IMR-90 (cell line): ENCODE results near the gene PLCB2. TPM values are rescaled to one million over a fixed set of nuclear protein-coding genes. Genes with fewer than 3 reads are reported as not detected.

Experiments
- ATAC-seq: fragments of 200-7000 bp; cut with Tn5 transposase; 2 replicates; pipeline ENCODE4 v1.9.1; 2020; ENCODE audit warnings: low read depth, mild to moderate bottlenecking, moderate library complexity
- BruUV-seq: library from RNA; stranded (reverse); fragments of 400-500 nt; replicated peaks from 2 replicates; lab custom pipeline; 2021; lab: Mats Ljungman, UMichigan
- CTCF ChIA-PET: fragments of 300-600 bp; formaldehyde crosslinking; extraction: SDS; loops from one replicate; lab custom pipeline; 2021; ENCODE audit warnings: antibody characterized with exemption; lab: Yijun Ruan, JAX
- POLR2A ChIA-PET: fragments of 300-600 bp; sonication (Branson Sonifier 250); formaldehyde crosslinking; loops from one replicate; lab custom pipeline; 2022; ENCODE audit warnings: antibody characterized with exemption; ENCODE audit not compliant: unreplicated experiment; lab: Charles Lee
- DNase-seq: peaks from one replicate; pipeline ENCODE4 v3.0.0; 2013
- H2AFZ ChIP-seq: replicated peaks from 2 replicates; pipeline ENCODE3; 2013; ENCODE audit warnings: low read length, mild to moderate bottlenecking; ENCODE audit not compliant: poor library complexity
- H2AK5ac ChIP-seq: 2 replicates; pipeline ENCODE4 v1.6.1; 2013; ENCODE audit warnings: low read depth, low read length, inconsistent platforms
- H2AK9ac ChIP-seq: replicated peaks from 2 replicates; pipeline ENCODE3; 2013; ENCODE audit warnings: mild to moderate bottlenecking, low read depth, low read length, moderate library complexity; ENCODE audit not compliant: poor library complexity
- H2BK120ac ChIP-seq: 2 replicates; pipeline ENCODE4 v1.6.1; 2013; ENCODE audit warnings: low read depth, low read length, inconsistent platforms
- H2BK15ac ChIP-seq: 3 replicates; pipeline ENCODE4 v1.6.1; 2013; ENCODE audit warnings: low read depth, low read length, inconsistent platforms
- H2BK20ac ChIP-seq: 2 replicates; pipeline ENCODE4 v1.6.1; 2013; ENCODE audit warnings: low read depth, mild to moderate bottlenecking, inconsistent platforms, low read length, moderate library complexity
- H2BK5ac ChIP-seq: 2 replicates; pipeline ENCODE4 v1.6.1; 2013; ENCODE audit warnings: mild to moderate bottlenecking, low read depth, low read length, inconsistent platforms; ENCODE audit not compliant: poor library complexity, severe bottlenecking
- H3K14ac ChIP-seq: replicated peaks from 2 replicates; pipeline ENCODE4 v1.6.1; 2013; ENCODE audit warnings: low read depth, low read length, inconsistent platforms
- H3K18ac ChIP-seq: 2 replicates; pipeline ENCODE4 v1.6.1; 2013; ENCODE audit warnings: low read depth, low read length, control low read depth
- H3K23ac ChIP-seq: 2 replicates; pipeline ENCODE4 v1.6.1; 2013; ENCODE audit warnings: low read depth, low read length, inconsistent platforms
- H3K27ac ChIP-seq: 2 replicates; pipeline ENCODE4 v1.5.1; 2013; ENCODE audit warnings: mild to moderate bottlenecking, control low read depth, low read length; ENCODE audit not compliant: insufficient read depth
- H3K27me3 ChIP-seq: 2 replicates; pipeline ENCODE4 v1.6.1; 2013; ENCODE audit warnings: low read length; ENCODE audit not compliant: control insufficient read depth, insufficient read depth
- H3K36me3 ChIP-seq: 2 replicates; pipeline ENCODE4 v1.6.1; 2013; ENCODE audit warnings: low read length, mixed read lengths; ENCODE audit not compliant: control insufficient read depth, insufficient read depth
- H3K4ac ChIP-seq: 2 replicates; pipeline ENCODE4 v1.6.1; 2013; ENCODE audit warnings: low read depth, low read length, inconsistent platforms
- H3K4me1 ChIP-seq: 2 replicates; pipeline ENCODE4 v1.6.1; 2013; ENCODE audit warnings: low read length, mixed read lengths; ENCODE audit not compliant: control insufficient read depth, insufficient read depth
- H3K4me2 ChIP-seq: 2 replicates; pipeline ENCODE4 v1.6.1; 2013; ENCODE audit warnings: low read depth, mild to moderate bottlenecking, control low read depth, low read length, moderate library complexity
- H3K4me3 ChIP-seq: 2 replicates; pipeline ENCODE4 v1.5.1; 2013; ENCODE audit warnings: low read depth, mild to moderate bottlenecking, control low read depth, low read length, moderate library complexity; ENCODE audit not compliant: insufficient read depth
- H3K56ac ChIP-seq: 2 replicates; pipeline ENCODE4 v1.6.1; 2013; ENCODE audit warnings: low read length, inconsistent platforms; ENCODE audit not compliant: insufficient read depth; ENCODE audit errors: extremely low read depth
- H3K79me1 ChIP-seq, 2 experiments: 2 replicates each; pipeline ENCODE4 v1.6.1; 2013; ENCODE audit warnings: low read length in 2 of 2, inconsistent platforms in 1 of 2, low read depth in 1 of 2
- H3K9ac ChIP-seq: 2 replicates; pipeline ENCODE4 v1.6.1; 2013; ENCODE audit warnings: low read depth, low read length, control low read depth
- H3K9me1 ChIP-seq: 2 replicates; pipeline ENCODE4 v1.6.1; 2013; ENCODE audit warnings: low read length, inconsistent platforms; ENCODE audit not compliant: insufficient read depth
- H3K9me3 ChIP-seq: 2 replicates; pipeline ENCODE4 v1.6.1; 2013; ENCODE audit warnings: low read length; ENCODE audit not compliant: control insufficient read depth, insufficient read depth
- H4K20me1 ChIP-seq: 2 replicates; pipeline ENCODE4 v1.6.1; 2013; ENCODE audit warnings: low read length, inconsistent platforms; ENCODE audit not compliant: insufficient read depth
- H4K5ac ChIP-seq: 2 replicates; pipeline ENCODE4 v1.6.1; 2013; ENCODE audit warnings: mild to moderate bottlenecking, low read depth, low read length, control low read depth
- H4K8ac ChIP-seq, 2 experiments: 2 replicates each; pipeline ENCODE4 v1.6.1; 2013; ENCODE audit warnings: low read depth in 2 of 2, low read length in 2 of 2, control low read depth in 1 of 2, inconsistent platforms in 1 of 2
- H4K91ac ChIP-seq: 2 replicates; pipeline ENCODE4 v1.6.1; 2013; ENCODE audit warnings: low read depth, low read length, inconsistent platforms; ENCODE audit not compliant: insufficient read depth
- BHLHE40 ChIP-seq: fragments of 150-350 bp; IDR thresholded peaks from 2 replicates; pipeline ENCODE4 v1.6.1; 2016; ENCODE audit warnings: mild to moderate bottlenecking, low read depth, low read length
- FOS ChIP-seq: fragments of 150-350 bp; IDR thresholded peaks from 2 replicates; pipeline ENCODE4 v1.6.1; 2016; ENCODE audit warnings: low read depth, low read length
- MAFK ChIP-seq: IDR thresholded peaks from 2 replicates; pipeline ENCODE4 v1.6.1; 2012; ENCODE audit warnings: low read depth, low read length, improper control_type of control experiment
- MXI1 ChIP-seq: IDR thresholded peaks from 2 replicates; pipeline ENCODE4 v1.6.1; 2012; ENCODE audit warnings: low read depth, mild to moderate bottlenecking, low read length, moderate library complexity, borderline replicate concordance
- NFE2L2 ChIP-seq: fragments of 150-350 bp; IDR thresholded peaks from 2 replicates; pipeline ENCODE4 v1.6.1; 2016; ENCODE audit warnings: low read depth, mild to moderate bottlenecking, low read length
- RCOR1 ChIP-seq: IDR thresholded peaks from 2 replicates; pipeline ENCODE4 v1.6.1; 2012; ENCODE audit warnings: mild to moderate bottlenecking, low read length, improper control_type of control experiment; ENCODE audit not compliant: insufficient replicate concordance
- RFX5 ChIP-seq: IDR thresholded peaks from 2 replicates; pipeline ENCODE4 v1.8.0; 2012; ENCODE audit warnings: low read depth, mild to moderate bottlenecking, low read length, moderate library complexity
- WGBS, 2 experiments: methylation state at CpG; one replicate each; pipeline versions ENCODE4 v1.1.5 to v1.1.7; 2013; ENCODE audit warnings: missing lambda C conversion rate in 2 of 2; ENCODE audit not compliant: insufficient read length in 1 of 2; ENCODE audit errors: extremely low coverage in 2 of 2; 5-methylcytosine and 5-hydroxymethylcytosine counted together
- dilution Hi-C: fragments of 300-500 bp; cut with HindIII; formaldehyde crosslinking; loops from one replicate; pipeline ENCODE4 v1.14.3; 2018; ENCODE audit warnings: low sequenced_read_pairs; ENCODE audit not compliant: unreplicated experiment
- in situ Hi-C: fragments of 300-500 bp; cut with MboI; formaldehyde crosslinking; loops from 3 replicates; pipeline ENCODE4 v1.14.3; 2019; ENCODE audit warnings: low sequenced_read_pairs, inconsistent platforms, mixed read lengths
- intact Hi-C: fragments of 100-400 bp; cut with micrococcal nuclease; formaldehyde crosslinking; loops from 2 replicates; pipeline ENCODE4 v1.10.0; 2022
- polyA plus RNA-seq, 3 experiments: library from polyadenylated mRNA; depleted of rRNA; stranded (reverse); fragments of >200 nt; gene quantifications; 2 replicates each; pipeline ENCODE4 v1.2.3, GENCODE V29; 2012; ENCODE audit warnings: low replicate concordance in 1 of 3
- total RNA-seq: library from RNA; depleted of rRNA; stranded (reverse); fragments of >200 nt; gene quantifications from 2 replicates; pipeline ENCODE4 v1.2.3, GENCODE V29; 2012
- TF ChIP-seq, protein P1 (sequence below): fragments of 150-350 bp; IDR thresholded peaks from 2 replicates; pipeline ENCODE4 v1.6.1; 2016; ENCODE audit warnings: low read depth, mild to moderate bottlenecking, low read length, moderate library complexity, borderline replicate concordance

PLCB2 gene
- total and polyA plus RNA-seq, 2 of the 4 experiments (the other 2 are of a cell fraction), result 0.18 to 1.4 TPM

- Histone ChIP-seq H3K79me1 (no peaks in the 10 kb centered on the region), H3K27me3 (peaks cover 53% of the 10 kb centered on the region), H2BK120ac (no peak overlapping the region), H3K18ac (no peak overlapping the region), H3K4me2 (no peak overlapping the region), H3K9me1 (no peaks in the 10 kb centered on the region), H3K56ac (no peak overlapping the region), H4K91ac (no peak overlapping the region), H3K9ac (no peak overlapping the region), H3K4me3 (no peak overlapping the region), H3K36me3 (no peaks in the 10 kb centered on the region), H2BK15ac (no peak overlapping the region), H3K27ac (no peak overlapping the region), H4K5ac (no peak overlapping the region), H3K4me1 (peaks cover 6% of the 10 kb centered on the region), H2AK9ac (no peak overlapping the region), H2AK5ac (no peak overlapping the region), H4K8ac (no peak overlapping the region), H3K4ac (no peak overlapping the region), H2BK5ac (no peak overlapping the region), H4K20me1 (no peaks in the 10 kb centered on the region), H3K23ac (no peak overlapping the region), H2BK20ac (no peak overlapping the region), H2AFZ (no peak overlapping the region), H3K9me3 (no peaks in the 10 kb centered on the region), H3K14ac (no peak overlapping the region)
- CTCF ChIA-PET, result interaction anchor here (0.6 to 1.1 kb wide), 2 partner anchors 14 to 86 kb away, joined by 4 to 5 read pairs; no protein-coding TSS in a partner anchor
- ATAC-seq (no peak), DNase-seq (no peak)
- dilution Hi-C loops, result no loop called here
- in situ Hi-C loops, result no loop called here
- BruUV-seq, result no TSS peak
- no peak for TF ChIP-seq BHLHE40
- no peak for TF ChIP-seq RCOR1
- TF ChIP-seq RFX5, result no peak
- no peak for TF ChIP-seq MXI1
- TF ChIP-seq, protein P1, sequence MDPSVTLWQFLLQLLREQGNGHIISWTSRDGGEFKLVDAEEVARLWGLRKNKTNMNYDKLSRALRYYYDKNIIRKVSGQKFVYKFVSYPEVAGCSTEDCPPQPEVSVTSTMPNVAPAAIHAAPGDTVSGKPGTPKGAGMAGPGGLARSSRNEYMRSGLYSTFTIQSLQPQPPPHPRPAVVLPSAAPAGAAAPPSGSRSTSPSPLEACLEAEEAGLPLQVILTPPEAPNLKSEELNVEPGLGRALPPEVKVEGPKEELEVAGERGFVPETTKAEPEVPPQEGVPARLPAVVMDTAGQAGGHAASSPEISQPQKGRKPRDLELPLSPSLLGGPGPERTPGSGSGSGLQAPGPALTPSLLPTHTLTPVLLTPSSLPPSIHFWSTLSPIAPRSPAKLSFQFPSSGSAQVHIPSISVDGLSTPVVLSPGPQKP, result no peak
- no peak for TF ChIP-seq FOS
- no peak for TF ChIP-seq NFE2L2
- no peak for TF ChIP-seq MAFK
- intact Hi-C loops, result loop anchor here (1.0 to 2.0 kb wide), 2 partner anchors 32 to 94 kb away; no protein-coding TSS in a partner anchor
- POLR2A ChIA-PET, result no interaction called here
- 20% methylated on average over 1 of the region's 3 CpGs; no CpG with 5 or more reads in 1 of the 2 experiments for WGBS, 2 experiments
Observed at GRCh38 chr15:40310993-40311392, 3.3 kb upstream of the PLCB2 start.
